Heart left ventricle (tissue), 13 donors: ENCODE results near the gene LRRC37B.
"Not testable (repeated sequence)": the region's sequence is repeated elsewhere in the genome, so short reads cannot be mapped to it uniquely, and the experiment has no call there.

ENCODE experiments used
- POLR2A ChIP-seq, 2 donors: fragments of 450-650 bp; IDR thresholded peaks; one replicate each; pipeline ENCODE4 v1.6.1; 2017; ENCODE audit warnings: antibody characterized with exemption in 2 of 2, mild to moderate bottlenecking in 2 of 2, moderate library complexity in 2 of 2
- TF ChIP-seq, protein P1 (sequence below), 12 donors: fragments of 200-600 bp; sonication (generic) in 4 of 12; IDR thresholded peaks; one replicate each; pipeline versions ENCODE4 v1.5.0 to v1.8.0; 2018 to 2022; ENCODE audit warnings: antibody characterized with exemption in 12 of 12, mild to moderate bottlenecking in 5 of 12
- donor health status: ischemic (EF 13 %, LVEDD 7.1; RV severe dilation, severe dysfunction).
- donor health status: DM: no; HTN: yes; CAD: no.
- donor health status: DM: no; HTN: no; CAD: no.
- donor health status: ischemic (EF 25% LVEDD 6.9; RV normal size, moderate dysfunction).
- donor health status: ischemic (EF 25% LVEDD 5.7; RV mildly dilated, moderate dysfunction).
- donor health status: ischemic (EF 35%, LVEDD 5.7; RV mildly dilated, moderate dysfunction).
- donor health status: nonischemic (EF 11% LVEDD 7.7; RV severe dilation, severe dysfunction).
- donor health status: DM: yes; HTN: yes; CAD: no.
- donor health status: PGD.
- donor health status: ischemic (EF 29% LVEDD 5.4; RV normal size, mild dysfunction).
- donor health status: nonischemic (EF 23%, LVEDD 6.1; RV moderate dilation, normal function).

DNA sequence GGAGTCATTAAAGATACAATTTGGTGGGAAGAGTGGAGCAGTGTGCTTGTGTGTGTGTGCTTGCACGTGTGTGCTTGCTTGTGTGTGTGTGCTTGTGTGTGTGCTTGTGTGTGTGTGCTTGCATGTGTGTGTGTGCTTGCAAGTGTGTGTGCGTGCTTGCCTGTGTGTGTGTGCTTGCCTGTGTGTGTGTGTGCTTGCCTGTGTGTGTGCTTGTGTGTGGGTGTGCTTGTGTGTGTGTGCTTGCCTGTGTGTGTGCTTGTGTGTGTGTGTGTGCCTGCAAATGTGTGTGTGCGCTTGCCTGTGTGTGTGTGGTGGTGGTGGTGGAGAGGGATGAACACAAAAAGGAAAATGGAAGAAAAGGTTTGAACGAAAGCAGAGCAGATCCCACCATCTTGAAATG, 20.1 kb downstream of the LRRC37B start:
- TF ChIP-seq, protein P1, sequence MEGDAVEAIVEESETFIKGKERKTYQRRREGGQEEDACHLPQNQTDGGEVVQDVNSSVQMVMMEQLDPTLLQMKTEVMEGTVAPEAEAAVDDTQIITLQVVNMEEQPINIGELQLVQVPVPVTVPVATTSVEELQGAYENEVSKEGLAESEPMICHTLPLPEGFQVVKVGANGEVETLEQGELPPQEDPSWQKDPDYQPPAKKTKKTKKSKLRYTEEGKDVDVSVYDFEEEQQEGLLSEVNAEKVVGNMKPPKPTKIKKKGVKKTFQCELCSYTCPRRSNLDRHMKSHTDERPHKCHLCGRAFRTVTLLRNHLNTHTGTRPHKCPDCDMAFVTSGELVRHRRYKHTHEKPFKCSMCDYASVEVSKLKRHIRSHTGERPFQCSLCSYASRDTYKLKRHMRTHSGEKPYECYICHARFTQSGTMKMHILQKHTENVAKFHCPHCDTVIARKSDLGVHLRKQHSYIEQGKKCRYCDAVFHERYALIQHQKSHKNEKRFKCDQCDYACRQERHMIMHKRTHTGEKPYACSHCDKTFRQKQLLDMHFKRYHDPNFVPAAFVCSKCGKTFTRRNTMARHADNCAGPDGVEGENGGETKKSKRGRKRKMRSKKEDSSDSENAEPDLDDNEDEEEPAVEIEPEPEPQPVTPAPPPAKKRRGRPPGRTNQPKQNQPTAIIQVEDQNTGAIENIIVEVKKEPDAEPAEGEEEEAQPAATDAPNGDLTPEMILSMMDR (IDR thresholded peaks at IDR 0.05) = not testable (repeated sequence)
- not testable (repeated sequence) for TF ChIP-seq POLR2A (IDR thresholded peaks at IDR 0.05)
